NCI-H446 treated with DMSO at 0.1 percent for 48 hours (cell line): ENCODE measurements around the gene MSH3.
A peak's percentile ranks its signal among the peaks of the same experiment; 100 is the strongest.

Experiments used
- DNase-seq: peaks from one replicate; lab custom pipeline; 2025; lab: John Stamatoyannopoulos, UW

The MSH3 gene

GRCh38 chr5:80654391-80655230 is at the start of gene MSH3, which contains the start of gene DHFR:
Gene MSH3, plus strand, starts transcription at chr5:80654652. Its CDS starts 76 bp downstream, at chr5:80654728.
Gene DHFR, minus strand, starts transcription at chr5:80654983. Its CDS starts 494 bp downstream, at chr5:80654489.
- DNase-seq: peak; percentile 81

DNA sequence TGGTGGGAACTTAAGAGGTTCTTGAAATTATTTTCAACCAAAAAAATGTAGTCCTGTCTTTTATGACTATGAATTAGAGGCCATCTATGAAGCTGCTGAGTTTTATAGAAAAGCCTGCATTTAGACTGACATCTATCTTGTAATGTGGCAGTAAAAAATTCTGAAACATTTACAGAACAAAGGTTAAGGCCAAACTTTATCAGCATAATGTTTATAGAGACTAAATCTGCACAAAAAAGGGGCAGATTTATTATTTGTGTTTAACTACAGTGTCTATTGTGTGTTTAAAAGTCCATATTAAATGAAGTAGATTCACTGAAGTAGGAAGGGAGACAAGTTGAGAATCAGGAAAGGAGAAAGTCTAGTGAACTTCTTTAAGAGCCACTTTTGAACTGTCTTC is 47.1 kb upstream of the MSH3 start:
- no peak for DNase-seq

- no peak for DNase-seq
Measured at GRCh38 chr5:80607832-80608231, 46.6 kb upstream of the MSH3 start.

DNA sequence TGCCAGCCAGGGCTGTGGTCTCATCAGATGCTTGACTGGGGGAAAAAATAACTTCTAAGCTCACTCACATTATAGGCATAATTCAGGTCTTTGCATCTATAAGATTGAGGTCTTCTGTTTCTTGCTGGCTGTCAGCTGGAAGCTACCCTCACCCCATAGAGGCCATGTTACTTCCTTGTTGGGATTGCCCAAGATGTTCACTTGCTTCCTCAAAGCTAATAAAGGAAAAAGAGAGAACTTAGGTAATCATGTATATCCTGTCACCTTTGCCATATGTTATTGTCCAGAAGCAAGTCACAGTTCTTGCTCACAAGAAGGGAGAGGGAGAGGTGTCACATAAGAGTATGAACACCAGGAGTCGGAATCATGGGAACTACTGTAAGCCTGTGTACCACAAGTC is 45.7 kb upstream of the MSH3 start:
- no peak for DNase-seq

DNA sequence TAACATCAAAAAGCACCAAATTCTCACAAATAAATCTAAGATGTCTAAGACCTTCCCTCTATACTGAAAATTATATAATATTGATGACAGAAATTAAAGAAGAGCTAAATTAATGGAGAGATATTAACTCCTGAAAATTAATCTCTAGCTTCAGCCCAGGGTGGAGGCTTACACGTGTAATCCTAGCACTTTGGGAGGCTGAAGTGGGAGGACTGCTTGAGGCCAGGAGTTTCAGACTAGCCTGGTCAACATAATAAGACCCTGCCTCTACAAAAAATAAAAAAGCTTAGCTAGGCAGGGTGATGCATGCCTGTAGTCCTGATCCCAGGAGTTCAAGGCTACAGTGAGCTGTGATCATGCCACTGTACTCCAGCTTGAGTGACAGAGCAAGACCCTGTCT is 44.8 kb upstream of the MSH3 start:
- DNase-seq: no peak

GRCh38 chr5:80615266-80615914 is 39.1 kb upstream of the MSH3 start:
- no peak for DNase-seq

DNA sequence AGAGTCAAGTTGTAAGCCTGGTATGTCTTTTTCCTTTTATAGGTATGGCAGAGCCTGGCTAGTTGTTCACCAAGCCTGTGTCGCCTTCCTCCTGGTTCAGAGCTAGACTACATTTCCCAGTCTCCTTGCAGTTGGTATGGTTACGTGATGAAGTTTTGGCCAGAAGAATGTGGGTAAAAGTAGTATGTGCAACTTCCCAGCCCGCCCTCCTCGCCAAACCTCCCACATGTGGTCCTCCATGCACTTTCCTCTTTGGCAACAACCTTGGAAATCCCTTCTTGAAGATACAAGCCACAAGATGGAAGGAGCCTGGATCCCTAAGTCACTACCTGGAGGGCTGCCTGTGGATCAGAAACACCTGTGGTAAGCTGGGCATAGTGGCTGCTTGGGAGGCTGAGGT is 36.0 kb upstream of the MSH3 start:
- no peak for DNase-seq

DNA sequence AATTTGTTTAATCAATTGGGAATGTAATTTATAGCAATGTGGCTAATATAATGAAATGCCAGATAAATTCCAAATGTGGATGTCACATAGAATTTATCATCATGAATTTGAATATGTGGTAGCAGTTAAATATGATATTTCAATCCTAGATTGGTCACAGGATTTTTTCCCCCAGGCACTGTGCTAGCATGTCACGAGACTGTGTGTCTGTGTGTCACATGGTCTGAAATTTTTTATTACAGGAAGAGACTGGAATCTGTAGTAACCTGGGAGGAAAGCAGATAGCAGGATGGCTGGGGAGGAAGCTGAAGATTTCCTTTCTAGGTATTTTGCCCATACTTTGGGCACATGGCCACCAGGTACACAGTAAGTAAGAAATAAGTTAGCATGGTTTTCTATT is 35.4 kb upstream of the MSH3 start:
- no peak for DNase-seq

DNA sequence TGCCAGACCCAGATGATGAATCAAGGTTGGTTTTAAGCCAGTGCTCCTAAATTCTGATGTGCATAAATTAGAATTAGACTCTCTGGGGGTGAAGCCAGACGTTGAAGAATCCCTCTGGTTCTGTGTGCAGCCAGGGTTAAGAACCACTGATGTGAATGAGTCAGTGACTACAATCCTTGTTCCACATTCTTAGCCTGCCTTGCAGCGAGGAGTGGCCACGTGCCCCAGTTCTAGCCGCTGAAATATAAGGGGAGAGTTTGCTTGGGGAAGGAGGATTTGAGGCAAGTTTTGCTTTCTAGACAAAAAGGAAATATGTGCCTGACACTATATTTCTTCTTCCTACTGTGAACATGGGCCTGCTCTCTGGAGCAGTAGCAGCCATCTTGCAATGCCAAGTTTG is 34.2 kb upstream of the MSH3 start:
- DNase-seq: no peak

- DNase-seq: no peak
Measured at GRCh38 chr5:80622756-80623155, 31.7 kb upstream of the MSH3 start.

DNA sequence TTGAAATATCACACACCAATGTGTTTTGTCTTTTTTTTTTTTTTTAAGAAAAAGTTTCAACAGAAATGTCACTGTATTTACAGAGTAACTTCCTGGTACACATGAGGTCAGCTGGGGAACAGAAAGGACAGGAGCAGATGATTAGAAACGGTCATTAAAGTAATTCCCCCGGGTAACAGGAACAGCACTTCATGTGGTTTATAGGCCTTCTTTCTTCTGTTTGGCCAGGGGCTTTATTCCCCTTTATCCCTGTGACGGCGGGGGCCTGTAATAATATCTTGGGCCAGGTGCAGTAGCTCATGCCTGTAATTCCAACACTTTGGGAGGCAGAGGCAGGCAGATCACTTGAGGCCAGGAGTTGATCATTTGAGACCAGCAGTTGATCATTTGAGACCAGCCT is 30.5 kb upstream of the MSH3 start:
- no peak for DNase-seq

- DNase-seq: no peak
Measured at GRCh38 chr5:80625230-80625629, 29.2 kb upstream of the MSH3 start.

DNA sequence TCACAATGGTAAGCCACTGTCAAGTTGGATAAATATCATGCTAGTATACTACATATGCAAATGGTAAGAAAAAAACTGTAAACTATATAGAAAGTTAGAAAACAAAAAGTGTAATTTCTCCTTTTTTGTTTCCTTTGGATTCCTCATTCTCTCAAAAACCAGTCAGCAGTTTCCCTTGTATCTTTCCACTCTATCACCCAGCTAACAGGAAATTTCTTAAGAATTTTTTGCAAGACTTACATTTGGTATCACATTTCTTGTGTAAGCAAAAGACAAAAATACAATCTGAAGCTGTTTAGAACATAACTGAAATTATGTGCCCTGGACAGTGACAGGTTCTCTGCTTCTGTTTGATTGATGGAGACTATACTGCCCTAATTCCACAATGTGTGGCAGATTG is 25.2 kb upstream of the MSH3 start:
- no peak for DNase-seq

- no peak for DNase-seq
Measured at GRCh38 chr5:80631278-80632259, 22.9 kb upstream of the MSH3 start.

DNA sequence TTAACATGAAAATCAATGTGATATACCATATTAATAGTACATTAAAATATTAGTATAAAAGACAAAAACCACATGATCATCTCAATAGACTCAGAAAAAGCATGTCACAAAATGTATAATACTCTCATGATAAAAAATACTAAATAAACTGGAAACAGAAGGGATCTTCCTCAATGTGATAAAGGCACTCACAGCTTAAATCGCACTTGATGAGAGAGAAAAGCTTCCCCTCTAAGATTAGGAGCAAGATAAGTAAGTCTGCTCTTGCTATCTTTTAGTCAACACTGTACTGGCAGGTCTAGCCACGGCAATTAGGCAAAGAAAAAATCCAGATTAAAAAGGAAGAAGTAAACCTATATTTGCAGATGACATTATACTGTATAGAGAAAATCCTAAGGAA is 21.8 kb upstream of the MSH3 start:
- DNase-seq: no peak

GRCh38 chr5:80634193-80634592 is 20.3 kb upstream of the MSH3 start:
- DNase-seq: no peak

GRCh38 chr5:80641353-80641752 is 13.1 kb upstream of the MSH3 start:
- DNase-seq: no peak

DNA sequence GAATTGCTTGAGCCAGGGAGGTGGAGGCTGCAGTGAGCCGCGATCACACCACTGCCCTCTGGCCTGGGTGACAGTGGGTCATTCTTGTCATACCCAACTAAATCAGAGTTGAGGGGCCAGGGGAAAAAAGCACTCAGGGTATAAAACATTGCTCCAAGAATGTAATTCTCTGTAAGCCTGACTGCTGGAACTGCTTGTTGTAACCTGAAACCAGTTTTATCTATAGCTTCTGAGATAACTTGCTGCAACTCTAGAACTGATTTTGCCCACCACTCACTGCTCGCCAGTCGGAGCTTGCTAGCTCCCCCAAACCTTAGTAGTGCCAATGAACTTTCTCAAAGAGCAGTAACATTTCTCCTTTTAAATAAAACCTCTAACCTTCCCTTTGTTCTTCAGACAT is 9.6 kb upstream of the MSH3 start:
- DNase-seq: no peak

GRCh38 chr5:80646926-80647325 is 7.5 kb upstream of the MSH3 start:
- no peak for DNase-seq

DNA sequence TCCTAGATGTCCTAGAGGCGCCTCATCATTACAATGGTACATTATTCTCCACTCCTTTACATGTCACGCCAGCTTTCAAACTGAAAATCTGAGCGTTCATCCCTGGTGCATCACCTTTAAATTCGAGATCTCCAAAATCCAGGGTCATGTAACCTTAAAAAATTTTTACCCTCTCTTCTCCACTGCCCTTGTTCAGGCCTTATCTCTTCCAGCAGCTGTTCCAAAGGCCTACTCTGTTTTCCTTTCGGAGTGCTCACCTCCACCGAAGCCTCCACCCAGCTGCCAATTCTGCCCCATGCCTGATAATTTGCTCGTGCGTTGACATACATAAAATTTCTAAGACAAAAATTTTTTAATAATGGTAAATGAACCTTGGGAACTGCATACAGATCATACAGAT is 950 bp upstream of the MSH3 start:
- no peak for DNase-seq

DNA sequence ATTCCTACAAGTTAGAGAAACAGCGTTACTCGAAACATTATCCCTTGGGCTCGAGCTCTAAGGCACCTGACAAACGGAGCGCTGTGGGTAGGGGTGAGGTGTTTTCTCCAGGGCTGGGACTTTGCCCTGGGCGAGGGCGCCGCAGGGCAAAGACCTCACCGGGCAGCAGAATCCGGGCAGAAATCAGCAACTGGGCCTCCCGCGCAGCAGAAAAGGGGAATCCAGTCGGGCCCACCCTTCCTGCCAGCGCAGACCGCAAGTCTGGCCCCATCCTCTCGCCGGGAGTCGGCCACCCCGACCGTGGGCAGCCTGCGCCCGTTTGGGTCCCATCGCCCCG is 430 bp upstream of the MSH3 start:
- DNase-seq: no peak

DNA sequence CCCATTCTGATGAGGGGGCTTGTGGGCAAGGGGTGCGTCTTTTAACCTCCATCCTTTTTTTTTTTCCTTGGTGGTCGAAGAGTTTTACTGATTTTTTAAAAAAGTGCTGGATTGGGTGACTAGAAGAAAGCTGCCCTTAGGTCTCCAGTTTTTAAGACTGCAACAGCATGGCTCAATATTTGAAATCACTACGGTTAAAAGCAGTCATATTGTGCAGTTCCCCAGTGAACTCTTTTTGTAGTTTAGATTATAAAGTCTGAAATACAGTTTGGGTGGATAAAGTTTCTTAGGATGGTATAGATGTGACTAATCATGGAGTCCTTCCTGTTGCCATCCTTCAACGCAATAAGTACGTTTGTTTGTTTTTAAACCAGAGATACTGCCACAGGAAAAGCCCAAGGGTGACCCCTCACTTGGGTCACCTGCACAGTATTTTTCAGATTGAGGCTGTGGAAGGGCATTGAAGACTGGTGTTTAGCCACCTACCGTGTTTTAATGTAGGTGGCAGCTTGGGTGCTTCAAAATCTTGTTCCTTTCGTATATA is 851 bp downstream of the MSH3 start:
- DNase-seq: no peak
